ENCODE data around the gene TH.

DNA sequence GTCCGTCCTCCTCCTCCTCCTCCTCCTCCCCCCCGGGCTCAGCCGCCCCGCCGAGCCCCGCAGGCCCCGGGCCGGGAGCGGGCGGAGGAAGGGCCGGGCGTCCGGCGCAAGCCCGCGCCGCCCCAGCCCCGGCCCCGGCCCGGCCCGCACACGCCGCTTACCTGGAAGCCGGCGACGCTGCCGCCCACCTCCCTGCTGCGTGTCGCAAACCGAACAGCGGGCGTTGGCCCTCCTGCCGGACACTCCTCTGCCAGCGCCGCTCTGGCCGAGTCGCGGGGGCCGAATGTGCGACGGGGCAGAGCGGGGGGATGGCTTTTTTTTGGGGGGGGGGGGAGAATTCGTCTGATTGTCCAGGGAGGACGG is 33.6 kb downstream of the TH start:
- TF ChIP-seq, protein P1, sequence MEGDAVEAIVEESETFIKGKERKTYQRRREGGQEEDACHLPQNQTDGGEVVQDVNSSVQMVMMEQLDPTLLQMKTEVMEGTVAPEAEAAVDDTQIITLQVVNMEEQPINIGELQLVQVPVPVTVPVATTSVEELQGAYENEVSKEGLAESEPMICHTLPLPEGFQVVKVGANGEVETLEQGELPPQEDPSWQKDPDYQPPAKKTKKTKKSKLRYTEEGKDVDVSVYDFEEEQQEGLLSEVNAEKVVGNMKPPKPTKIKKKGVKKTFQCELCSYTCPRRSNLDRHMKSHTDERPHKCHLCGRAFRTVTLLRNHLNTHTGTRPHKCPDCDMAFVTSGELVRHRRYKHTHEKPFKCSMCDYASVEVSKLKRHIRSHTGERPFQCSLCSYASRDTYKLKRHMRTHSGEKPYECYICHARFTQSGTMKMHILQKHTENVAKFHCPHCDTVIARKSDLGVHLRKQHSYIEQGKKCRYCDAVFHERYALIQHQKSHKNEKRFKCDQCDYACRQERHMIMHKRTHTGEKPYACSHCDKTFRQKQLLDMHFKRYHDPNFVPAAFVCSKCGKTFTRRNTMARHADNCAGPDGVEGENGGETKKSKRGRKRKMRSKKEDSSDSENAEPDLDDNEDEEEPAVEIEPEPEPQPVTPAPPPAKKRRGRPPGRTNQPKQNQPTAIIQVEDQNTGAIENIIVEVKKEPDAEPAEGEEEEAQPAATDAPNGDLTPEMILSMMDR (IDR thresholded peaks at IDR 0.05; ENCODE audit: low read length): no peak
- TF ChIP-seq EZH2phosphoT487 (IDR thresholded peaks at IDR 0.05; ENCODE audit: low read length): no peak

Measured in MM.1S (cell line).